NCI-H510A treated with DMSO at 0.1 percent for 48 hours (cell line): ENCODE data around the gene STKLD1.
A peak's percentile ranks its signal among the peaks of the same experiment; 100 is the strongest.

Experiments
- DNase-seq: peaks from one replicate; lab custom pipeline; 2025; lab: John Stamatoyannopoulos, UW

The STKLD1 gene

DNA sequence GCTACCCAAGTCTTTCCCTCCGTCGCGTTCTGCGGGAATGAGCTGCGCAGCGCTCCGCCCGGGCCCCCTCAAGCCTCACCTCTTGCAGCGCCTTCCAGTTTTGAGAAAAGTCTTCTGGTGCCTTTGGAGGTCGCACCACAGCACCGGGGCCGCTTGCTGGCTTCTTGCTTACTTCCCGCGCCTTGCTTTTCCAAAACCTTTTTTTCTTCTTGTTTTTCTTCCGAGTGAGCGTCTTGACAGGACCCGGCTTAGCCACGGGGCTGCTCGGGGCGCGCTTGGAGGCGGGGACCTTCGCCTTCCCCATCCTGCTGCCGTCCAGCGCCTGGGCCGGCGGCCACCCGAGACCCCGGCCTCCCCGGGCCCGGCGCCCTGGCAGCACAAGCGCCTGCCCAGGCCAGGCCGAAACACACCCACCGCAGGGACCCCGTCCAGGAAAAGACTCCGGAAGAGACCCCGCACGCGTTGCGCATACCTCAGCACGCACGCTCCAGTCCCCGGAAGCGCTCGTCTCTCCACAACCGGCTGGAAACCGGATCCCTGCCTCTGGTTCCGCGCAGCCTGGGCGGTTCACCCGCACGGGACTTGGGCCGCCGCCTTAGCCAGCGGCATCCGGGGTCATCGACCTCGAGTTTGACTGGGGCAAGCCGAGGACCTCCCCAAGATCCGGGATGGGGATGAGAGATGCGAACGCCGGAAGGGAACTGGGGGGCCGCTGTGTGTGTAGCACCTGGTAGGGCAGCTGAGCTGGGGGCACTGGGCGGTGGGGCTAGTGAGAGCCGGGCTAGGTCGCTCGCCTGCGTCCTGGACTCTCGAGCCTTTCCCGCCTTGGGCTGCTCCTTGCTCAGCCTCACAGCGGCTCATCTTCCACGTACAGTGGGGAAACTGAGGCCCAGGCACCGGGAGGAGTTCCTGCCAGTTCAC is 41.6 kb downstream of the STKLD1 start, which contains the start of gene REXO4:
Gene REXO4 (minus strand): TSS at position 470 of the 921 bp plus-strand sequence. CDS start 166 bp downstream, at position 304.
- peak; percentile 74 for DNase-seq

DNA sequence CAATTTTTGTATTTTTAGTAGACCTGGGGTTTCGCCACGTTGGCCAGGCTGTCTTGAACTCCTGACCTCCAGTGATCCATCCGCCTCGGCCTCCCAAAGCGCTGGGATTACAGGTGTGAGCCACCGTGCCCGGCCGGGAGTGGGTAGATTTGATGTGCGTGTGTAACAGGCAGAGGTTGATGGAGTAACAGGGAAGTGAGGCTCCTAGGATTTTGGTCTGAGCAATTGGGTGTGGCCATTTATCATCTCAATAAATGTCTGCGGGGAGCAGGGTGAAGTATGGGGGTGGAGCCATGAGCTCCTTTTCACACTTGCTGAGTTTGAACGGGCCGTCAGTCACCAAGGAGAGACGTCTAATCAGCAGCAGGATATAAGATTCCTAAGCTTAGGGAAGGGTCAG is 42.8 kb downstream of the STKLD1 start:
- DNase-seq, result no peak

DNA sequence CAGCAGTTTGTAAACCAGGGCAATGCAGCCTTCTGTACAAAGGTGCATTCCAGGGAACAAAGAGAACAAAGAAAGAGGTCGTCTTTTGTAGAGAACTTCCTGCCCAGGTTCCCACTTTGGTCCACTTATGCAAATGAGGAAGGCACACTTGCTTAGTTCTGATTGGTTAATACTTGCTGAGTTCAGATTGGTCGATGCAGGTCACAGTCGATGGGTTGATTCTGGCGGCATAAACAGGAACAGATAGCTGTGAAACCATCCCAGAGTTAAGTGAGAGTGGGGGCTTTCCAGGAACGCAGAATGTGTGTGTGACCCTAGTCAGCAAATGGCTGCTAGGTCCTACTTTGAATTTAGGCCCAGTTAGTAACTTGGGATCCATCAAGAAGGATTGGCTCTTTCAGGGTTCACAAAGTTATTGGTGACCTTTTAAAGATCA is 44.2 kb downstream of the STKLD1 start:
- DNase-seq, result peak; percentile 34

DNA sequence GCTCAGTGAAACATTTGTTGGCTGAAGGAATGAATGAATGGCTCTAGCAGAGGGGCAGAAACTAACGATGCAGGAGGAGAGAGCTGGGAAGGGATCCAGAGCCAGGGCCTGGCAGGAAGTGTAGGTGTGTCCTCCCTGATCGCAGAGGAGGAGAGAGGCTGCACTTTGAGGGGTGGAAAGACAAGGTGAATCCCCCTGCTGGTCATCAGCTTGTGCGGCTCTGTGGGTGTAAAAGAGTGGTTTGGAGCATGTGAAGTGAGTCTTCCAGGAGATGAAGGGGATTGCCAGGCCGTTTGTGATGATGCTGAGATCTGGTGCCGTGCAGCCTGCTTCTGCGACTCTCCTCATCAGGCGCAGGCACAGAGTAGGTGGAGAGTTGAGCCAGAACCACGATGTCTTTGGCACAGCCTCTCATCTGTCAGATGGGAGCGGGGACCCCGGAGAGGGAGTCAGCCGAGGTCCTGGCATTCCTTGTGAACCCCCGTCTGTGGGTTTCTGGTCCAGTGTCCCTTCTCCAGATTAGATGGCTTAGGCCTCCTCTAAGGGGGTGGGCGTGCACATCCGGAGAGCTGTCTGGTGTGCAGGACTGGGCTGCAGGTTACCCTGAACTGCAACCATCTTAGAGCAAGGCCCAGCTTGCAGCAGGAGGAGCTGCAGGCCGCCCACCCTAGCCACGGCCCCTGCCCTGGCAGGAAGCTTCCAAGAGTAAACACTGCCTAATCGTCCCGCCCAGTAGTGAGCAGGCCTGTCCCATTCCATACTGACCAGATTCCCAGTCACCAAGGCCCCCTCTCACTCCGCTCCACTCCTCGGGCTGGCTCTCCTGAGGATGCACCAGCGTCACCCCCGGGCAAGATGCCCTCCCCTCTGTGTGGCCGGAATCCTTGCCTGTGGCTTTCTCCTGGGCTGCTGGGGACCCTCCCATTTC is 45.7 kb downstream of the STKLD1 start, which contains the start of gene ADAMTS13:
Gene ADAMTS13 (plus strand): TSS at position 753 of the 928 bp plus-strand sequence. CDS start 77 bp downstream, at position 830.
- no peak for DNase-seq

DNA sequence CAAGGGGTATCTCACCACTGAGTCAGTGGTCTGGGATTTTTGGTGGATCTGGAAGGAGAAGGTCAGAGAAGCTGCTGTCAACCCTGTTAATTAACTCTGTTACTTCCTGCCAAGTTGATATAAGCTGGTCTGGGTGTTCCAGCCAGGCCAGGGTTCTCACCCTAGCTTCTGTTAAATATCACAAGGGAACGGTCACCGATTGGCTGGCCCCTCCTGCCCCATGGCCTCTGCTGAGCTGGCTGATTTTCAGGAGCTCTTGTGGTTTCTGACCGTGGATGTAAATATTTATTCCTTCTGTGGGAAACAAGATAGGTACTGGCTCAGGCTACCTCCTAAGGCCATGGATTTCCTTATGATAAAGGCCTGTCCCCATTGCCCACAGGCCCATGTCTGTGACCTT is 47.0 kb downstream of the STKLD1 start:
- DNase-seq, result no peak

DNA sequence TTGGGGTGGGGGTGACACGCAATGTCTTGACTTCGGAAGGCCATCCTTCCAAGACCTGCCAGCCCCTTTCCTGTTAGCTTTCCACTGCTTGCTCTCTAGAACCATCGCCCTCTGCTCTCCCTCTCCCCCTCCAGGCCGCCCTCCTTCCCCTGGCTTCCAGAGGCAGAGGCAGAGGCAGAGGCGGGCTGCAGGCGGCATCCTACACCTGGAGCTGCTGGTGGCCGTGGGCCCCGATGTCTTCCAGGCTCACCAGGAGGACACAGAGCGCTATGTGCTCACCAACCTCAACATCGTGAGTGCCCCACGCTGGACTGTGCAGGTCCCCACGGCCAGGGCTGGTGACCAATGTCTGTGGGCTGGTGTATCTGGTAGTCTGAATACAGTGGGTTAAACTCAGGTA is 48.0 kb downstream of the STKLD1 start:
- DNase-seq, result no peak

DNA sequence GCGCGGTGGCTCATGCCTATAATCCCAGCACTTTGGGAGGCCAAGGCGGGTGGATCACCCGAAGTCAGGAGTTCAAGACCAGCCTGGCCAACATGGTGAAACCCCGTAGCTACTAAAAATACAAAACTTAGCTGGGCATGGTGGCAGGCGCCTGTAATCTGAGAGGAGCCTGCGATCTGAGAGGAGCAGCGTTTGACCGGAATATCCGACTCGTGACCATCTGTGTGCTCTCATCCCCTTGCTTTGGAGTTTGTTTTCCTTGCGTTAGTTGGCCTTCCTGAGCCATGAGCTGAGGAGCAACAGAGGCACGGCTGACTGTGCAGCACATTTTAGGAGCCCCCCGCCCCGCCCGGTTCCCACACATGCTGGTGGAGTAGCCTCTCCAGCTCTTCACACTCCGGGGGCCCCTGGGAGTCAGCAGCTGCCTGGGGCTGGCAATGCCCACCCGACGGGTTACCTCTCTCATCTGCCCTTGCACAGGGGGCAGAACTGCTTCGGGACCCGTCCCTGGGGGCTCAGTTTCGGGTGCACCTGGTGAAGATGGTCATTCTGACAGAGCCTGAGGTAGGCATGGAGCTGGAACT is 49.0 kb downstream of the STKLD1 start:
- DNase-seq, result no peak

DNA sequence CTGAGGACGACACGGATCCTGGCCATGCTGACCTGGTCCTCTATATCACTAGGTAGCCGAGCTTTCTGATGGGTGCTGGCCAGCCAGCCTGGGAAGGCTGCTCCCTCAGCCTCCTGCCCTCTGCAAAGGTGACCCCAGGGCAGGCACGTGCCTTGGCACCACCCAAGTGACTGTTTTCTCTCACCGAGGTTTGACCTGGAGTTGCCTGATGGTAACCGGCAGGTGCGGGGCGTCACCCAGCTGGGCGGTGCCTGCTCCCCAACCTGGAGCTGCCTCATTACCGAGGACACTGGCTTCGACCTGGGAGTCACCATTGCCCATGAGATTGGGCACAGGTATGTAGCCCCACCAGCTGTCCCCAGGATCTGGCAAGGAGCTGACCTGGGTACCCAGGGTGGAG is 49.8 kb downstream of the STKLD1 start:
- DNase-seq, result no peak

DNA sequence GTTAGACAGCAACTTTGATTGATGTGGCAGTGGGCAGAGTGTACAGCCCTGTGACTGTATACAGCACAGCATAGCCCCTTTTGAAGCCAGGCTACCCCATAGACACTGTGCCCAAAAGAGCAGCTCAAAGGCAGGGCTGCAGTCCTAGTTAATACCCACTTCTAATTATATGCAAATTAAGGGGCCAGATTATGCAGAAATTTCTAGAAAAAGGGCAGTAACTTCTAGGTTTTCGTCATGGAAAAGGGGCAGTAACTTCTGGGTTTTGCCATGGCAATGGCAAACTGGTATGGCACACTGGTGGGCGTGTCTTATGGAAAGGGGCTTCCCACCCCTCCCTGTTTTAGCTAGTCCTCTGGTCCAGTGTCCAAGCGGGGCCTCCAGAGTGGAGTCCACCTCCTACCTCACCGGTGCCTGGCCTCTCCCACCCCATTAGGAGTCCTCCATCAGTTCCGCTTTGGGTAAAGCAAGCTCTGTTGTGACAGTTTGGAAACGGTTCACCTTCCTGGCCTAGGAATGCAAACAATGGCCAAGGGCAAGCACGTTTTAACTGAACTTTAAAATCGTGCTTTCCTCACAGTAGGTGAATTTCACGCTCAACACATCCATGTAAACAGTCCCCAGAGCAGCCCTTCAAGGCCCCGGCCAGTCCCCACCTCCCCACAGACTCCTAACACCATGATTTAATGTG is 51.6 kb downstream of the STKLD1 start:
- no peak for DNase-seq

DNA sequence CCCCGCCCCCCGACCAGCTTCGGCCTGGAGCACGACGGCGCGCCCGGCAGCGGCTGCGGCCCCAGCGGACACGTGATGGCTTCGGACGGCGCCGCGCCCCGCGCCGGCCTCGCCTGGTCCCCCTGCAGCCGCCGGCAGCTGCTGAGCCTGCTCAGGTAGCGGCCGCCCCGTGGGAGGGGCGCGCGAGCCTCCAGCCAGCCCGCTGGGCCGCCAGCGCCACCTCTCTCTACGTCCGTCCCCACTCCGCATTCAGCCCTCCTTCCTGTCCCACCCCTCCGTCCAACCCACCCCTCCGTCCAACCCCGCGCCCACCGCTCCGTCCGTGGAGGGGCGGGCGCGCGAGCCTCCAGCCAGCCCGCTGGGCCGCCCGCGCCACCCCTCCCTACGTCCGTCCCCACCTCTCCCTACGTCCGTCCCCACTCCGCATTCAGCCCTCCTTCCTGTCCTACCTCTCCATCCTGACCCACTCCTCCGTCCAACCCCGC is 52.5 kb downstream of the STKLD1 start:
- DNase-seq, result peak; percentile 37

DNA sequence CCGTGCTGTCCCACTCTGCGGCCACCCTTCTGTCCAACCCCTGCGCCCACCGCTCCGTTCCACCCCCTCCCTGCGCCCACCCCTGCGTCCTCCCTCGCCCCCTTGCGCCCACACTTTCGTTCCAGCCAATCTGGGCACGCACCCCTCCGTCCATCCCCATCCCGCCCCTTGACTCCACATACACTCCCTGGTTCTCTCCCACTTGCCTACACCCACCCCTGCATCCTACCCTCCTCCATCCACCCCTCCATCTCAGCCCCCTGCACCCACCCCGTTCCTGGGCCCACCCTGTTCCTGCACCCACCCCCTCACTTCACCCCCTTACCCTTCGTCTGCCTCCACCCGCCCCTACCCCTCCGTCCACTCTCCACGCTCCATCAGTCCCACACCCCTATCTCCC is 53.0 kb downstream of the STKLD1 start:
- no peak for DNase-seq

DNA sequence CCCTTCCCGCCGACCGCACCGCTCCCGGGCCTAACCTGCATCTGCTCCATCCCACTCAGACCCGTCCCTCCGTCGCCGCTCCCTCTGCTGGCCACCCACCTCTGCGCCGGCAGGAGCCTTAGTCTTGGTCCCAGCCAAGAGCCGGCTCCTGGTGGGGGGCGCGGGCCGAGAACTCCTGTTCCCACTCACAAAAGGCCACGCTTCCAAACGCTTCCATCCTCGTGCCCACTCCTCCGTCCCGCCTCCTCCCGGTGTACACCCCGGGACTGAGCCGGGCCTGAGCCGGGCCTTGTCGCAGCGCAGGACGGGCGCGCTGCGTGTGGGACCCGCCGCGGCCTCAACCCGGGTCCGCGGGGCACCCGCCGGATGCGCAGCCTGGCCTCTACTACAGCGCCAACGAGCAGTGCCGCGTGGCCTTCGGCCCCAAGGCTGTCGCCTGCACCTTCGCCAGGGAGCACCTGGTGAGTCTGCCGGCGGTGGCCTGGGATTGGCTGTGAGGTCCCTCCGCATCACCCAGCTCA is 53.5 kb downstream of the STKLD1 start:
- peak; percentile 10 for DNase-seq

DNA sequence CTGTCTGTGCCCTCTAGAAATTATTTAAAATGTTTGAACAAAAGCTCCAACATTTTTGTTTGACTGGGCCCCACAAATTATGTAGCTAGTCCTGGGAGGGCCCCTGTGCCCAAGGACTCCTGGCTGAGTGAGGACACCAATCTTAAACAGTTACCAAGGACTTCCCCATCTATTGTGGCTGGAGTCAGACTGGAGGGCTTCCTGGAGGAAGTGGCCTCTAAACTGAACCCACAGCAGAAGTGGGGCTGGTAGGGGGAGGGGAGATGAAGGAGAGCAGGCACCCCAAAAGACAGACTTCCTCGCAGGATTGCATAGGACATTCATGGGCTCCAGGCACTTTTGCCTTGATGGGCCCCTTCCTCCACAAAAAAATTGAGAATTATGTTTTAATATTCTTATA is 54.1 kb downstream of the STKLD1 start:
- no peak for DNase-seq

DNA sequence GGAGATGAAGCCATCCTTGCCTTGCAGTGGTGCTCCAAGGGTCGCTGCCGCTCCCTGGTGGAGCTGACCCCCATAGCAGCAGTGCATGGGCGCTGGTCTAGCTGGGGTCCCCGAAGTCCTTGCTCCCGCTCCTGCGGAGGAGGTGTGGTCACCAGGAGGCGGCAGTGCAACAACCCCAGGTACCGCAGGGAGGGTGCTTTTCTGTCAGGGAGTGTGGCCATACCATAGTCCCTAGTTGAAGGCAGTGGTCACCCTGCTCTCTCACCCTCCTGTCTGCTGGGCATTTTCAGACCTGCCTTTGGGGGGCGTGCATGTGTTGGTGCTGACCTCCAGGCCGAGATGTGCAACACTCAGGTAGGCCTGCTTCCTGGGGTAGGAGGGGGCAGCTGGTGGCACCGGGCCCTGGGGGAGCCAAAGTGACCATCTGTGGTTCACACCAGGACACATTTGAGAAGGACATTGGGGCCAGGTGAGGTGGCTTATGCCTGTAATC is 57.2 kb downstream of the STKLD1 start:
- no peak for DNase-seq

DNA sequence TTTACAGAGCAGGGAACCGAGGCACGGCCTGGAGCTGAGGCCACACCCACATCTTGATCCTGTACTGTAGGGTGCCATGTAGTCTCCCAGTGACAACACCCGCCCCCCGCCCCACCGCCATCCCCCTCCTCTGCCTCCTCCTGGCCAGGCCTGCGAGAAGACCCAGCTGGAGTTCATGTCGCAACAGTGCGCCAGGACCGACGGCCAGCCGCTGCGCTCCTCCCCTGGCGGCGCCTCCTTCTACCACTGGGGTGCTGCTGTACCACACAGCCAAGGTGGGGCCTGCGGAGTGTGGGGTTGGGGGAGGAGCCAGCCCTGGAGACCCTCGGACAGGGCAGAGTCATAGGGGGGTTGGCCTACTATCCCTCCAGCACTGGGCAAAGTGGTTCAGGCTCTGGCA is 60.5 kb downstream of the STKLD1 start:
- no peak for DNase-seq

DNA sequence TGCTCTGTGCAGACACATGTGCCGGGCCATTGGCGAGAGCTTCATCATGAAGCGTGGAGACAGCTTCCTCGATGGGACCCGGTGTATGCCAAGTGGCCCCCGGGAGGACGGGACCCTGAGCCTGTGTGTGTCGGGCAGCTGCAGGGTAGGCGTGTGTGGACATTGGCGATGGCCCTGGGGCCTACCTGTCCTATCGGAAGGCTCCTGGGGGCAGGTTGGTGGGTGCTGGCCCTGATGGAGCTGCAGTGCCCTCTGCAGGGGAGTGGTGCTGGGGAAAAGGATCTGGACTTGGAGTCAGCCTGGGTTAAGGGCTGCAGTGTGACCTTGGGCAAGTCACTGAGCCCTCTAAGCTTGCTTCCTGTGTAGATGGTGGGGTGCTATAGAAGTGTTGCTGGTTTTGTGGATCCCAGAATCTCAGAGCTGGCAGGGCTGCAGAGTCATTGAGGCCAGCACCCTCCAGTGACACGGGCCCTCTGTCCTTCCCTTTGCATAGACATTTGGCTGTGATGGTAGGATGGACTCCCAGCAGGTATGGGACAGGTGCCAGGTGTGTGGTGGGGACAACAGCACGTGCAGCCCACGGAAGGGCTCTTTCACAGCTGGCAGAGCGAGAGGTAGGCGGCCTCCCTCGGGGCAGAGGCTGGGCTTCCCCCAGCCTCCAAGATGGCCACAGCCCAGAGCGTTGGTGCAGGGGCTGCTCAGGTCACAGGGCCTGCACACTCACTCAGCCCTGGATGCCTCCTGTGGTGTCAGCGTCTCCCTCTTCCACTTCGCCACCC is 61.8 kb downstream of the STKLD1 start:
- DNase-seq, result no peak

DNA sequence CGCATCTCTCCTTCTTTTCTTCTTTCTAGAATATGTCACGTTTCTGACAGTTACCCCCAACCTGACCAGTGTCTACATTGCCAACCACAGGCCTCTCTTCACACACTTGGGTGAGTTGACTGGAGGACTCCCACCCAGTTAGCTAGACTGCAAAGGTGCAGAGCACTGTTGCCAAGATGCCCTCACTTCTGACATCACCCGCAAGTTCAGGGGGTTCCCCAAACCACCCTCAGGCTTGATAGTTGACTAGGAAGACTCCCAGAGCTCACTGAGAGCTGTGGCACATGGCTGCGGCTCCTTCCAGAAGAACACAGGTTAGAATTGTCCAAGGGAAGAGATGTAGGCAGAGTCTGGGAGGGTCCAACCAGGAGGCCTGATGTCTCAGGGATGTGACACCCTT is 63.2 kb downstream of the STKLD1 start:
- DNase-seq, result no peak

DNA sequence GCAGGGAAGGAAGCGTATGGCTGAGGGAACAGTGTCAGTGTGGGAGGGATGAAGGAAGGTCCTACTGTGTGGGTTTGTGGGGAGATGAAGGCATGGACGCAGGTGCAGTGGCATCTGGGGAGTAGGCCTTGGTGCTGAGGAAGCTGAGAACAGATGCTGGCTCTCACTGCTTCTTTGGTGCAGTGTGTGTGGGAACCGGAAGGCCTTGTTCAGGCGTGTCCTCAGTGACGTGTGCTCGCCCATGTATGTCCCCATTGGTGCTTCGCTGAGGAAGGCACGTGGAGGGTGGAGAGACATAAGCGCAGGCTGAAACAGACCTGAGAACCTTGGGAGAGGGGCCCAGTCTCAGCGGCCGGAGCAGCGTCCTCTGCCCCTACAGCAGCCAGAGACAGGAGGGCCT is 64.7 kb downstream of the STKLD1 start:
- no peak for DNase-seq

DNA sequence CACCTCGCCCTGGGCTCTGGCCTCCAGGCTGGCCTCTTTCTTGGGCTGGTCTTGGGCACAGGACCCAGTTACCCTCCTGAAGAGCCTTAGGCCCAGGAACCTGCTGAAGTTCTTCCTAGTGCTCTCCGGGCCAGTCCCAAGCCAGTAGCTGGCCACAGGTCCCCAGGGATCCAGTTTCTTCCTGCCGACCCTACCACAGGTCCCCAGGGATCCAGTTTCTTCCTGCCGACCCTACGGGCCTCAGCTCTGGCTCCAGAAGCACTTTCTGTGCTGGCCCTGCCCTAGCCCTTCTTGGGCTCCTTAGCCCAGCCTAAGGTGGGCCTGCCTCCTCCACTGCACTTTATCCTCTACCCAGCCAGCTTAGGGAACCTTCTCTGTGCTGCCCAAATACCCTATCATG is 65.4 kb downstream of the STKLD1 start:
- DNase-seq, result no peak

DNA sequence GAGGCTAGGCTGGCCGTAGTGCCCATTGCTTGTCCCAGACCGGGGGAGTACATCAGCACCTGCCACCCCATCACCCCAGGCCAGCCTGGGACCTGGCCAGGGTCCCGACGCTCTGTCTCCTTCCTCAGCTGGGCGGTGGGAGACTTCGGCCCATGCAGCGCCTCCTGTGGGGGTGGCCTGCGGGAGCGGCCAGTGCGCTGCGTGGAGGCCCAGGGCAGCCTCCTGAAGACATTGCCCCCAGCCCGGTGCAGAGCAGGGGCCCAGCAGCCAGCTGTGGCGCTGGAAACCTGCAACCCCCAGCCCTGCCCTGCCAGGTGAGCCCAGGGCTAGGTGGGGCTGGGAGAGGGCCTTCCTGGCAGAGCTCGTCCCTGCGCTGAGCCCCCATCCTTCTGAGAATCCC is 67.1 kb downstream of the STKLD1 start:
- no peak for DNase-seq
